ENCODE measurements around the gene MPC1. TPM values are rescaled to one million over a fixed set of nuclear protein-coding genes. Genes with fewer than 3 reads are reported as not detected.

Gene MPC1
- 10 to 100 TPM; 23.8 to 31.2 (median 27.5) TPM for total RNA-seq
- total RNA-seq (2013) = 30.3 TPM
- total RNA-seq = 6.9 to 53.1 (median 21.8) reads per million in 29 experiments

DNA sequence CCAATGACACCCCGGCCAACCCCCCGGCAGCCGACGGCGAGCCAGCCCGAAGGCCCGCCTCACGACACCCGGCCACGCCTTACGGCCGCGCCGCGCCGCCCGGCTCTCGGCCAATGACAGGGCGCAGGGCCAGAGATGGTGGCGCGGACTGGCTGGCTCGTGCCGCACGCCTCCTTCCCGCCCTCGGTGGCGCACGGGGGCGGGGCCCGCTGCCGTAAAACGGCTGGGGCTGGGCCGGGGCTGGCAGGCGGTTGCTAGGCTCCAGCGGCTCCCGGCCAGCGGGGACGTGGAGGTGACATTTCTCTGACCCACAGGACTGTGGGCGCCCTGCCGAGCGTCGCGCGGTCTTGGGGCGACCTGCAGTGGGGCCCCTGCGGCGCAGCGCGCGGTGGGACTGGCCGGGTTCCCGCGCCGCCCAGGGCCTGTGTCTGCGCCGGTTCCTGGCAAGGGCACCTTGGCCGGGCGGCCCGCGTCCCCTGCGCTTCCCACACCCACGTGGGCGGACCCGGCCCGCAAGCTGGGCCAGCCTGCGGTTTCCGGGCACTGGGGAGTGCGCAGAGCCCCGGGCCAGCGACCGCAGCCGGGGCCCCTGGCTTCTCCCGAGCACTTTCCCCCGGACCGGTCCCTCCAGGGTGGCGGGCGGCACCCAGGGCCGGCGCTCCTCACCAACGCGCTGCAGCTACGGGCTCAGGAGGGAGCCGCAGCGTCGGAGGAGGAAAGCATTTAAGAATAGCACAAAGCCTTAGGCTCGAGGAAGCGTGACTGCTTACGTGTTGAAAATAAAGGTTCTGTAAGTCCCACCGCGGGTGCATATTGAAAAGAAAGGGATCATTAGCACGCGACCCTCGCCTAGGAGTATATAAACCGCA is at the start of gene MPC1:
Gene MPC1 (minus strand): TSS at position 8 of the 869 bp plus-strand sequence. CDS start 64 bp downstream, outside the sequence.
- Mint-ChIP-seq H3K27ac (peak within 1 kb of the TSS; percentile 82 to 86), H3K4me1 (peaks cover 10 to 17% (median 15%) of the 10 kb centered on the region in 3 donors), H3K27me3 (no peaks in the 10 kb centered on the region), H3K4me3 (peak within 1 kb of the TSS; percentile 91 to 95 (median 92)), H3K36me3 (peaks cover 3% of the 10 kb centered on the region), H3K9me3 (no peaks in the 10 kb centered on the region)
- peak within 1 kb of the TSS; percentile 68 for H3K27ac ChIP-seq (ENCODE audit: low read length)
- no peaks in the 10 kb centered on the region for H3K36me3 ChIP-seq (ENCODE audit: control insufficient read depth in 2 of 2, extremely low read depth in 1 of 2, insufficient read depth in 1 of 2, low read length in 1 of 2)
- H3K27me3 ChIP-seq (replicated peaks in 1 of 2; ENCODE audit: control insufficient read depth in 2 of 2, extremely low read depth in 1 of 2, insufficient read depth in 2 of 2, low read length in 1 of 2) = no peaks in the 10 kb centered on the region
- H3K4me1 ChIP-seq (ENCODE audit: control insufficient read depth in 1 of 2, extremely low read depth in 1 of 2, insufficient read depth in 2 of 2, low read length in 2 of 2) = peaks cover 11 to 14% of the 10 kb centered on the region in 2 experiments
- DNase-seq = peak; percentile 86 to 96 (median 92)
- peak; percentile 92 to 96 (median 93) for ATAC-seq (replicated peaks in 1 of 4)
- ChIA-PET CTCF (no interaction called here), POLR2A (no interaction called here)
- no peaks in the 10 kb centered on the region for H3K9me3 ChIP-seq
- 0% methylated on average over 94 of the region's 94 CpGs for WGBS (ENCODE audit: insufficient coverage)
- peak within 1 kb of the TSS; percentile 59 to 84 for H3K4me3 ChIP-seq (ENCODE audit: control insufficient read depth in 1 of 2, extremely low read depth in 1 of 2, low read length in 1 of 2)

- DNase-seq (no peak), ATAC-seq (replicated peaks in 1 of 4) (no peak)
- ChIA-PET POLR2A (no interaction called here), CTCF (interaction anchor here in 1 of 2 donors (0.5 kb wide), 2 partner anchors 96 to 158 kb away, joined by 3 to 4 read pairs; no protein-coding TSS in a partner anchor)
- Histone ChIP-seq H3K9me3 (no peaks in the 10 kb centered on the region), H3K4me1 (ENCODE audit: control insufficient read depth in 1 of 2, extremely low read depth in 1 of 2, insufficient read depth in 2 of 2, low read length in 2 of 2) (peaks cover 0 to 2% of the 10 kb centered on the region in 2 experiments), H3K36me3 (ENCODE audit: control insufficient read depth in 2 of 2, extremely low read depth in 1 of 2, insufficient read depth in 1 of 2, low read length in 1 of 2) (no peaks in the 10 kb centered on the region), H3K27me3 (replicated peaks in 1 of 2; ENCODE audit: control insufficient read depth in 2 of 2, extremely low read depth in 1 of 2, insufficient read depth in 2 of 2, low read length in 1 of 2) (no peaks in the 10 kb centered on the region), H3K27ac (ENCODE audit: low read length) (no peak overlapping the region), H3K4me3 (ENCODE audit: control insufficient read depth in 1 of 2, extremely low read depth in 1 of 2, low read length in 1 of 2) (no peak overlapping the region)
- Mint-ChIP-seq H3K4me1 (peaks cover 1 to 2% (median 2%) of the 10 kb centered on the region in 3 donors), H3K9me3 (no peaks in the 10 kb centered on the region), H3K4me3 (no peak overlapping the region), H3K27ac (no peak overlapping the region), H3K27me3 (no peaks in the 10 kb centered on the region), H3K36me3 (peaks cover 18% of the 10 kb centered on the region)
- 92% methylated on average over 7 of the region's 17 CpGs for WGBS (ENCODE audit: insufficient coverage)
These were observed 47.5 kb upstream of the MPC1 start for GRCh38 chr6:166430269-166430668.

DNA sequence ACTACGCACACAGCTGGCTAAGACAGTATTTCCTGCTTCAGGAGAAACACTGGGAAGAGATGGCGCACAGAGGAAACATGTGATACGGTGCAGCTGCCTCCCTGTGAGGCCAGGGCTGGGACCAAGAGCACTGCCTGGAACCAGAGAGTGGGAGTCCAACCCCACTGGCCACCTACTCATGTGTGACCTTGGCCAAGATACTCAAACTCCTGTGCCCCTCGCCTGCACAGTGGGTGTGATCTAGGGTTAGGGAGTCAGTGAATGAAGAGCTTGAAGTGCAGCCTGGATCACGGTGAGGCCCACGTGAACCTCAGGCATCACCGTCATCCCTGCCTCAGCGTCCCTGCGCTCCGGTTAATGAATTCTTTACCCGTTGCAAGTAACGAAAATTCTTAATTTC is 41.7 kb upstream of the MPC1 start:
- no peak for ATAC-seq (replicated peaks in 1 of 4)
- H3K4me3 ChIP-seq (ENCODE audit: control insufficient read depth in 1 of 2, extremely low read depth in 1 of 2, low read length in 1 of 2) = no peak overlapping the region
- no peak overlapping the region for H3K4me3 Mint-ChIP-seq
- no peak overlapping the region for H3K27ac ChIP-seq (ENCODE audit: low read length)
- peaks cover 13 to 24% (median 20%) of the 10 kb centered on the region in 3 donors for H3K4me1 Mint-ChIP-seq
- WGBS (ENCODE audit: insufficient coverage) = 97% methylated on average over 9 of the region's 12 CpGs
- POLR2A ChIA-PET = no interaction called here
- peaks cover 0 to 7% of the 10 kb centered on the region in 2 donors for H3K36me3 ChIP-seq (ENCODE audit: control insufficient read depth in 2 of 2, extremely low read depth in 1 of 2, insufficient read depth in 1 of 2, low read length in 1 of 2)
- H3K27me3 Mint-ChIP-seq = no peaks in the 10 kb centered on the region
- no peaks in the 10 kb centered on the region for H3K9me3 ChIP-seq
- H3K36me3 Mint-ChIP-seq = peaks cover 6% of the 10 kb centered on the region
- peaks cover 7 to 19% of the 10 kb centered on the region in 2 experiments for H3K4me1 ChIP-seq (ENCODE audit: control insufficient read depth in 1 of 2, extremely low read depth in 1 of 2, insufficient read depth in 2 of 2, low read length in 2 of 2)
- no peak for DNase-seq
- no peaks in the 10 kb centered on the region for H3K9me3 Mint-ChIP-seq
- H3K27ac Mint-ChIP-seq = no peak overlapping the region
- H3K27me3 ChIP-seq (replicated peaks in 1 of 2; ENCODE audit: control insufficient read depth in 2 of 2, extremely low read depth in 1 of 2, insufficient read depth in 2 of 2, low read length in 1 of 2) = no peaks in the 10 kb centered on the region
- CTCF ChIA-PET = interaction anchor here in 1 of 2 donors (0.5 kb wide), 1 partner anchor 71 kb away, joined by 3 read pairs; no protein-coding TSS in a partner anchor

GRCh38 chr6:166423781-166424180 is 41.0 kb upstream of the MPC1 start:
- ChIA-PET CTCF (no interaction called here), POLR2A (no interaction called here)
- Mint-ChIP-seq H3K27me3 (no peaks in the 10 kb centered on the region), H3K36me3 (peaks cover 3% of the 10 kb centered on the region), H3K27ac (peak overlapping the region in 1 of 2 donors; percentile 11), H3K9me3 (no peaks in the 10 kb centered on the region), H3K4me1 (peaks cover 19 to 31% (median 27%) of the 10 kb centered on the region in 3 donors), H3K4me3 (no peak overlapping the region)
- ATAC-seq (replicated peaks in 1 of 4) = no peak
- no peak for DNase-seq
- no peaks in the 10 kb centered on the region for H3K9me3 ChIP-seq
- no peak overlapping the region for H3K27ac ChIP-seq (ENCODE audit: low read length)
- no peak overlapping the region for H3K4me3 ChIP-seq (ENCODE audit: control insufficient read depth in 1 of 2, extremely low read depth in 1 of 2, low read length in 1 of 2)
- WGBS (ENCODE audit: insufficient coverage) = 98% methylated on average over 7 of the region's 7 CpGs
- peaks cover 0 to 7% of the 10 kb centered on the region in 2 donors for H3K36me3 ChIP-seq (ENCODE audit: control insufficient read depth in 2 of 2, extremely low read depth in 1 of 2, insufficient read depth in 1 of 2, low read length in 1 of 2)
- H3K4me1 ChIP-seq (ENCODE audit: control insufficient read depth in 1 of 2, extremely low read depth in 1 of 2, insufficient read depth in 2 of 2, low read length in 2 of 2) = peaks cover 13 to 25% of the 10 kb centered on the region in 2 experiments
- no peaks in the 10 kb centered on the region for H3K27me3 ChIP-seq (replicated peaks in 1 of 2; ENCODE audit: control insufficient read depth in 2 of 2, extremely low read depth in 1 of 2, insufficient read depth in 2 of 2, low read length in 1 of 2)

DNA sequence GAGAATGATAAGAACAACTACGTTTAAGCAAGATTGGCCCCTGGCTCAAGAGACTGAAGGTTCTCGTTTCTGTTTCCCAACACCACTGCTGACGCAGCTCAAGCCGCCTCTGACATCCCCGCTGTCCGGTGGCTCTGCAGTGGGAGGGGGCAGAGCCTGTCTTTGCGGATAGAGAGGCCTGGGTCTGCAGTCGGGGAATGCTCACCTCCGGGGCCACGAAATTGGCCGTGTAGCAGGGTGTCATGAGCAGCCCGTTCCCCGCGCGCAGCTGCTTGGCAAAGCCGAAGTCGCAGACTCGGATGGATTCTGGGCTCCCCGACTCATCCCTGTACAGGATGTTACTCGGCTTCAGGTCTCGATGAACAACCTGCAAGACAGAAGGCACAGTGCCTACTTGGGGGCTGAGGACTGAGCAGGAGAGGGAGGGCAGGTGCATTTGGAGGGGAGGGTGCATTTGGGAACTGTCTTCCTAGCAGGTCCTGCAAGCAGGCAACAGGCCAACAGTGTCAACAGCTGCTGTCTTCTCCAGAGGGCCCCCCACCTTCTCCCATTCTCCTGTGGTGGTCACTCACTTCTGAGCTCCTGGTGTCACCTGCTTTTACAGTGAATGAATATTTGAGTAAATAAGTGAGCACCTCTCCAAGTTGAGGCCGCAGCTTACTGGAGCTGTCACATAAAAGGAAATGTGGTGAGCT is 40.5 kb upstream of the MPC1 start:
- Histone ChIP-seq H3K36me3 (ENCODE audit: control insufficient read depth in 2 of 2, extremely low read depth in 1 of 2, insufficient read depth in 1 of 2, low read length in 1 of 2) (peaks cover 0 to 7% of the 10 kb centered on the region in 2 donors), H3K4me1 (ENCODE audit: control insufficient read depth in 1 of 2, extremely low read depth in 1 of 2, insufficient read depth in 2 of 2, low read length in 2 of 2) (peaks cover 19 to 31% of the 10 kb centered on the region in 2 experiments), H3K27ac (ENCODE audit: low read length) (no peak overlapping the region), H3K4me3 (ENCODE audit: control insufficient read depth in 1 of 2, extremely low read depth in 1 of 2, low read length in 1 of 2) (no peak overlapping the region), H3K27me3 (replicated peaks in 1 of 2; ENCODE audit: control insufficient read depth in 2 of 2, extremely low read depth in 1 of 2, insufficient read depth in 2 of 2, low read length in 1 of 2) (no peaks in the 10 kb centered on the region), H3K9me3 (no peaks in the 10 kb centered on the region)
- Mint-ChIP-seq H3K27ac (no peak overlapping the region), H3K9me3 (no peaks in the 10 kb centered on the region), H3K27me3 (no peaks in the 10 kb centered on the region), H3K4me3 (no peak overlapping the region), H3K36me3 (no peaks in the 10 kb centered on the region), H3K4me1 (peaks cover 25 to 37% (median 33%) of the 10 kb centered on the region in 3 donors)
- POLR2A ChIA-PET = no interaction called here
- DNase-seq (peak in 1 of 35 experiments; percentile 14), ATAC-seq (replicated peaks in 1 of 4) (no peak)
- WGBS (ENCODE audit: insufficient coverage) = 95% methylated on average over 17 of the region's 22 CpGs
- CTCF ChIA-PET = interaction anchor here in 1 of 2 donors (0.5 kb wide), 1 partner anchor 105 kb away, joined by 3 read pairs; no protein-coding TSS in a partner anchor
